Measurements from ENCODE around the gene EML3. TPM values are rescaled to one million over a fixed set of nuclear protein-coding genes. Genes with fewer than 3 reads are reported as not detected.

Gene EML3
- total and polyA plus RNA-seq, 2 of the 8 experiments (the other 6 are each of a cell fraction or from before 2014, with no cell fraction given), result 19.2 to 29.9 TPM

- Histone ChIP-seq H2BK5ac (ENCODE audit: low read depth, low read length) (no peak overlapping the region), H3K9me3 (ENCODE audit: insufficient read depth in 2 of 2, low read depth in 1 of 2, low read length in 1 of 2) (no peaks in the 10 kb centered on the region), H3K14ac (ENCODE audit: insufficient read length) (no peak overlapping the region), H3K79me1 (ENCODE audit: low read depth, low read length) (0 out of 2 replicates have a peak, but pooled peaks cover 3% of the 10 kb centered on the region), H3K27ac (ENCODE audit: low read depth, low read length) (no peak overlapping the region), H3K27me3 (replicated peaks in 1 of 4; ENCODE audit: control insufficient read depth in 3 of 4, extremely low read depth in 1 of 4, insufficient read depth in 3 of 4, low read length in 3 of 4) (peaks cover 0 to under 1% (median under 1%) of the 10 kb centered on the region in 4 experiments; a peak in 3 of 7 replicates), H3K4me2 (ENCODE audit: insufficient read depth in 1 of 2, low read depth in 2 of 2, low read length in 2 of 2) (peak overlapping the region in 1 of 2 experiments; percentile 96; a peak in 2 of 4 replicates), H3K9ac (replicated peaks in 1 of 4; ENCODE audit: extremely low read depth in 1 of 4, low read depth in 3 of 4, low read length in 3 of 4) (peak overlapping the region in 1 of 4 experiments; percentile 27; a peak in 1 of 7 replicates), H2BK12ac (ENCODE audit: low read depth, low read length) (peak overlapping the region; percentile 93), H4K20me1 (replicated peaks in 1 of 2; ENCODE audit: control insufficient read depth in 1 of 2, insufficient read depth in 2 of 2, low read length in 2 of 2) (peaks cover 5 to 23% of the 10 kb centered on the region in 2 experiments), H2BK120ac (replicated peaks; ENCODE audit: low read depth, low read length) (no peak overlapping the region), H4K5ac (ENCODE audit: insufficient read length, low read depth, low read length) (no peak overlapping the region), H3K23me2 (ENCODE audit: low read depth, low read length) (peaks cover 2% of the 10 kb centered on the region; the same call in 1 of the 2 replicates), H2BK20ac (ENCODE audit: low read length) (no peak overlapping the region), H3K4me3 (ENCODE audit: extremely low read depth in 1 of 4, insufficient read depth in 2 of 4, low read depth in 3 of 4, low read length in 4 of 4) (no peak overlapping the region), H3K23ac (ENCODE audit: insufficient read length) (no peak overlapping the region), H3K4ac (replicated peaks; ENCODE audit: insufficient read length, low read depth, low read length) (no peak overlapping the region), H3K4me1 (replicated peaks in 1 of 4; ENCODE audit: control insufficient read depth in 3 of 4, insufficient read depth in 4 of 4, low read length in 3 of 4) (peaks cover 20 to 53% (median 33%) of the 10 kb centered on the region in 4 experiments), H3K18ac (ENCODE audit: extremely low read depth, low read length) (0 out of 2 replicates have a peak overlapping the region, but pooled peaks have one; percentile 53), H4K8ac (ENCODE audit: extremely low read depth, insufficient read depth, low read length) (no peak overlapping the region), H3K79me2 (ENCODE audit: control insufficient read depth in 1 of 2, insufficient read depth in 2 of 2, low read length in 2 of 2) (0 out of 4 replicates have a peak, but pooled peaks cover 0 to under 1% of the 10 kb centered on the region in 2 experiments), H2AK5ac (ENCODE audit: low read depth, low read length) (peak overlapping the region; percentile 20; the same call in 1 of the 2 replicates), H3K56ac (replicated peaks; ENCODE audit: insufficient read length, low read depth, low read length) (no peak overlapping the region), H2BK15ac (ENCODE audit: low read length) (no peak overlapping the region), H3K36me3 (ENCODE audit: control insufficient read depth in 2 of 4, insufficient read depth in 4 of 4, low read length in 3 of 4) (peaks cover 9 to 26% (median 16%) of the 10 kb centered on the region in 4 experiments), H4K91ac (replicated peaks; ENCODE audit: insufficient read length, low read length) (no peak overlapping the region), H2AFZ (ENCODE audit: low read length) (no peak overlapping the region)
- ChIA-PET POLR2A (ENCODE audit: partially characterized antibody) (interaction anchor here (0.9 to 20.3 kb wide), 7 partner anchors 12 to 130 kb away, joined by 3 to 336 read pairs (median 7); partner anchors contain the start of genes C11orf98, CSKMT, EEF1G and TUT1), CTCF (ENCODE audit: partially characterized antibody) (interaction anchor here (0.7 to 10.9 kb wide), 8 partner anchors 11 to 162 kb away, joined by 3 to 161 read pairs (median 6); no protein-coding TSS in a partner anchor)
- TF ChIP-seq CHD2 (IDR thresholded peaks at IDR 0.05; ENCODE audit: low read length) (no peak), TBP (IDR thresholded peaks at IDR 0.05; ENCODE audit: low read depth, low read length) (no peak), GABPA (IDR thresholded peaks at IDR 0.05; ENCODE audit: borderline replicate concordance, insufficient read depth, low read length) (no peak), KDM4A (IDR thresholded peaks at IDR 0.05; ENCODE audit: low read depth, low read length, severe bottlenecking) (no peak), BRCA1 (IDR thresholded peaks at IDR 0.05; ENCODE audit: low read depth, low read length) (no peak), NANOG (IDR thresholded peaks at IDR 0.05; ENCODE audit: insufficient read depth, low read depth, low read length, poor library complexity, severe bottlenecking) (no peak)
- FAIRE-seq (no peak), DNase-seq (ENCODE audit: low read depth in 1 of 2, low spot score in 2 of 2) (no peak)
- 91% methylated on average over 7 of the region's 7 CpGs; no CpG with 5 or more reads in 1 of the 2 experiments for WGBS, 2 experiments (ENCODE audit: extremely low coverage in 1 of 2, insufficient coverage in 1 of 2, insufficient read length in 1 of 2, insufficient replicate concordance in 2 of 2, low coverage in 1 of 2, low lambda C conversion rate in 2 of 2, missing lambda C conversion rate in 1 of 2)
Measured at GRCh38 chr11:62554387-62555167, 58.0 kb downstream of the EML3 start.
